ENCODE data around the gene VGF.

VGF gene

DNA sequence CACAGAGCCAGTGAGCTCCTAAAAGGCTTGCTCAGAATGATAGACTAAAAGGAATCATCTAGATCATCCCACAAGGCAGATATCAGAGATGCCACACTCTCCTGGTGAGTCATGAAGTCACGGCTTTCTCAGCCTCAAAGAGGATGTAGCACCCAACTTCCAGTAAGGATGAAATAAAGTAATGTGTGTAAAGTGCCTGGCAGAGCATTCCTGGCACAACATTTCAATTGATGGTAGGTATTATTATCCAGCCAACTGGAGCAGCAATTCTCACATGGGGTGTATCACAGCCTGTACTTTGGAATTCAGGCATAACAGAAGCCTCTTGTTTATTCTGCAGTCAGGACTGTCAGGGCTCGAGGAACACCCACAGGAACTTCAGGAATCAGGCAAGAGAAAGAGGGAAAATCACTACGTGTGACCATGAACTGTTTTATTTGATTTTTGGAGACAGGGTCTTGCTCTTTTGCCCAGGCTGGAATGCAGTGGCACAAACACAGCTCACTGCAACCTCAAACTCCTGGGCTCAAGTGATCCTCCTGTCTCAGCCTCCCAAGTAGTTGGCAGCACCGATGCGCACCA, 20.0 kb upstream of the VGF start:
- no peak for DNase-seq

DNA sequence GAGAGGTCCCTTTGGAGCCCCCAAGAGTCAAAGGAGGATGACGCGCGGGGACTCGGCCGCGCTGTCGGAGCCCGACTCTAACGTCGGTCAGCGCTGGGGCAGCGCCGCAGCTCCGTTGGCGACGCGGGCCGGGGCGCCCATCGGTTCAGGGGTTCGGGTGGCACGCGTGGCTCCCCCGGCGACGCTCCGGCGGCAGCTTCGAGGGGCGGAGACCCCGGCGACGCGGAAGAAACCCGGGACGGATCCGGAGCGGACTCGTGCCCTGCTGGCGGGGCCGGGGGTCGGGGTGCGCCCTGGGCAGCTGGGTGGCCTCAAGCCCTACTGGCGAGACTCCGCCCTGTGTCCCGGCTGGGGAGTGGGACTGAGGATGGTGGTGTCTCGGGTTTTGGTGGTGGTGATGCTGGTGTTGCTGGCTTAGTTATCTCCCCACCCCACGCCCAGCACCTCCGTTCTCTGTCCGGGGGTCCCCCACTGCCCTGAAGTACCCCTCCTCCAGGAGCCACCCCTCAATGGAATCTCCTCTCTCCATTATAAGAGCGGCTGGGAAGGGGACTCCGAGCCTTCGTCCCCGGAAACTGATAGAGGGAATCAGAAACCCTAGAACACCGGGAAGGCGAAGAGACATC, 14.9 kb upstream of the VGF start, which contains the start of gene NAT16:
Gene NAT16, minus strand, starts transcription at position 164 of the 626 bp plus-strand sequence. CDS start 5,486 bp downstream, outside the sequence.
- no peak for DNase-seq

DNA sequence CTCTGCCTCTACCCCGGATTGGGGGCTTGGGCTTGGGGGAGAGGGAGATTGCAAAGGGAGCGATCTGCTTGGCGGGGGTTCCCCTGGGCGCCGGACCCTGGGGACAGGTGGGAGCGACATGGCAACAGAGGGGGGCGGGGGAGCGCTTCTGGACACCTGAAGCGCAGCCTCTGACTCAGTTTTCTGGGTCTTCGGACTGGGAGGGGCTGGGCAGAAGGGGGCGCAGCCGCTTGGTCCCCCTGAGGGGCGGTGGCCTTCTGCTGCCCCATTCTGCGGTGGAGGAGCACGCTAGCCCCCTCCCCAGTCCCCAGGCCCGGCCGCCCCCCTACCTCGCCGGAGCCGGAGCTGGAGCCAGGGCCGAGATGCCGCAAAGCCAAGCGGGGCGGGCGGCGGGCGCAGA, 14.3 kb upstream of the VGF start:
- no peak for DNase-seq

DNA sequence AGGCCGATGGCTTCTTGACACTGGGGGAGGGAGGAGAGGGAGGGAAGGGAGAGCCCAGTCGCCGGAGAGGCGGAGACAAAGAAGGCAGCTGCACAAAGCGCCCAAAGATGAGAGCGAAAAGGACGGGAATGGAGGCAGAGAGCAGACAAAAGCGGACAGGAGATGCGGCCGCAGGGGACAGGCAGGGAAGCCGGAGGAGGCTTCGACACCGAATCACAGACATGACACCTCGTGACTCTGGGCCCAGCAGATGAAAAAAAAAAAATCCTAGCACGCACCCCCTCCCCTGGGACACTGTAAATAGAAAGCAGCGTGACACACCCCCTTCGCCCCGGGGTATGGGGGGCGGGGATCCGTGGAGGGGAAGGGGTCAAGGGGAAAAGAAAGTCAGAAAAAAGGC, 13.7 kb upstream of the VGF start:
- DNase-seq, result no peak

DNA sequence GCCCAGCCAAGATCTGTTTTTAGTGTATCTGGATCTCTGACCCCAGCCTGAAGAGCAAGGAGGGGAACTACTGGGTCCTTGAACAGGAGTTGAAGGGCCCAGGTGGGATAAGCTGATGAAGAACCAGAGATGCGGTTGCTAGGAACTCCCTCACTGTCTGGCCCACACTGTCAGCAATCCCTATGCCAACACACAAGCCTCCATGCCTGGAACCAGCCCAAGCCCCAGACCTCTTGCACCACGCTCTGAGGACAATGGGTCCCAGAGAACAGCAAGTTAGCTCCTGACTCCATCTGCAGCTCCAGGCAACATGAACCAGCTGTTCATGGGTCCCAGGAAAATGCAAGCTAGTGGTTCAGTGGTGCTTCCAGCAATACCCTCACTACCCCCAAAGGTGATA, 12.3 kb upstream of the VGF start:
- no peak for DNase-seq

DNA sequence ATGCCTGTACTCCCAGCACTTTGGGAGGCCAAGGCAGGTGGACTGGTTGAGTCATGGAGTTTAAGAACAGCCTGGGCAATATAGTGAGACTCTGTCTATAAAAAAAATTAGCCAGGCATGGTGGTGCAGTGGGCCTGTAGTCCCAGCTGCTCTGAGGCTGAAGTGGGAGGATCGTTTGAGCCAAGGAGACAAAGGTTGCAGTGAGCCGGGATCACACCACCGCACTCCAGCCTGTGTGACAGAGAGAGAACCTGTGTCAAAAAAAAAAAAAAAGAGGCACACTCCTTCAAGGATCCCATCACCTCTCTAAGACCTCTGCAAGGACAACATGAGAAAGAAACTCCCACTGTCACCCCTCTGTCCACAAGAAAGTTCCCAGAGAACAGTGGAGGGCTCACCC, 10.3 kb upstream of the VGF start:
- DNase-seq, result no peak

DNA sequence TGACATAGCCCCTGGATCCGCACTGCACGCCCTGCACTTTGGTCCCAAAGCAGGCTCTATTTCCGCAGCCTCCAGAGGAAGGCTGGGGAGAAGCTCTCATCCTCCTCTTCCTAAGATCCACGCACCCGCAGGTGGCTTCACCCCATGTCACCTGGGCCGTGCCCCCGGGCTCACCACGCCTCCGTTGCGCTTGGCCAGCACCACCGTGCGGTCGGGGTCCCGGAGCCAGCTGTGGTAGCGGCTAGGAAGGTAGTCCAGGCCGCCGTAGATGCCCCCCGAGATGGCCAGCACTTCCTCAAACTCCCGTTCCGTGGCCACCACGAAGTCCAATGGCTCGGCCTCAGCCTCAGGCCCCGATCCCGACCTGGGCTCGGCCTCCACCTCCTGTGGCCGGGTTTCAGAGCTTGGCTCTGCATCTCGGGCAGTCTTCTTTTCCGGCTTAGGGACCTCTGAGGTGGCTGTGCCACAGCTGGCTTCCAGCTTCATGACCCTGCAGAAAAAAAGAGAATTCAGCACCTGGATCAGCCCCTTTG, 9.0 kb upstream of the VGF start:
- no peak for DNase-seq

DNA sequence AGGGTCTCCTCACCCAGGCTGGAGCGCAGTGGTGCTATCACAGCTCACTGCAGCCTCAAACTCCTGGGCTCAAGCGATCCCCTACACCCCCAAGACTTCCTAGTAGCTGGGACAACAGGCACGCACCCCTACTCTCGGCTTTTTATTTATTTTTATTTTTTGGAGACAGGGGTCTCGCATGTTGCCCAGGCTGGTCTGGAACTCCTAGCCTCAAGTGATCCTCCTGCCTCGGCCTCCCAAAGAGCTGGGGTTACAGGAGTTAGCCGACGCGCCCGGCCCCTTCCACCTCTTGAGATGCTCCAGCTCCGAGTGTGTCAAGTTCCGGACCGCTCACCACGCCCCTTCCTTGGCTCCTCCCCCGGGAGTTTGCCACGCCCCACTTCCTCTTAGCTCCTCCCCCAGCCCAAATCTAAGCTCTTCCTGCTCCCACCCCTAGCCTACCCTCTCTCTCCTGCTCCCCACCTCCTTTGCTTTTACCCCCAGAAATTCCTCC, 8.4 kb upstream of the VGF start:
- no peak for DNase-seq

DNA sequence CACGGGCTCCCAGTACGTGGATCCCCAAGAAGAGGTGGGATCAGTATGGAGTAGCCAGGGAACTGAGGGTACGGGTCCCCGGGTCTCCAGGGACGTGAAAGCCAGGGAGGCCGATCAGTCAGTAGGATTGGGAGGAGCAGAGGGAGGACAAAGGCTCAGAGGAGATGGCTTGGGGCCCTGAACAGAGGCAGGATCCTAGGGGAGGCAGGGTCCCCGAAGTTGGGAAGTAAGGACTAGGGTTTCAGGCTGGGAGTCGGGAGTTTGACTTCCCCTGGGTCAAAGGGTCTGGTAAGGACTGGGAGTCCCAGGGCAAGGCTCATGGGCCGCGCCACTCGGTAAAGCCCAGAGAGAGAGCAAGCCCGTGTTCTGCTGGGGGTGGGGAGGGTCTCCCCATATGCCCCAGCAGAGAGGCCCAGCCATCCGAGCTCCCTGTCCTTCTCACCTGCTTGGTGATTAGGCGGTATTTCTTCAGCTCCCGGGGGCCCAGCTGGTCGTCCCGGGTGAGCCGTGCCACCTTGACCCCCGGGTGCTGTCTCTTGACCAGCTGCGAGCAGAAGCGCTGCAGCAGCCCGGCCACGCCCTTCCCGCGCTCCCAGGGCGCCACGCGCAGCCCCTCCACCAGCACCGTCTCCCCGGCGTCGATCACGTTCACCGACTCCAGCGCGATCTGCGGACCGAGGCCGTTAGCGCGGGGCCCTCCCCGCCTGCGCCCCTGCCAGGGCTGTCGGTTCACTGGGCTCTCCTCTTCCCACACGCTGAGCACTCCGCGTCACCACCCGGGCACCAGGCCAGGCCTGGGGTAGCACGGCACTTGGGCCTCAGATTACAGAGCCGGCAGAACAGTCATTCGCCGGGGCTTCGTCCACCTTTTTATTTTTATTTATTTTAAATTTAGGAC, 7.7 kb upstream of the VGF start:
- no peak for DNase-seq

DNA sequence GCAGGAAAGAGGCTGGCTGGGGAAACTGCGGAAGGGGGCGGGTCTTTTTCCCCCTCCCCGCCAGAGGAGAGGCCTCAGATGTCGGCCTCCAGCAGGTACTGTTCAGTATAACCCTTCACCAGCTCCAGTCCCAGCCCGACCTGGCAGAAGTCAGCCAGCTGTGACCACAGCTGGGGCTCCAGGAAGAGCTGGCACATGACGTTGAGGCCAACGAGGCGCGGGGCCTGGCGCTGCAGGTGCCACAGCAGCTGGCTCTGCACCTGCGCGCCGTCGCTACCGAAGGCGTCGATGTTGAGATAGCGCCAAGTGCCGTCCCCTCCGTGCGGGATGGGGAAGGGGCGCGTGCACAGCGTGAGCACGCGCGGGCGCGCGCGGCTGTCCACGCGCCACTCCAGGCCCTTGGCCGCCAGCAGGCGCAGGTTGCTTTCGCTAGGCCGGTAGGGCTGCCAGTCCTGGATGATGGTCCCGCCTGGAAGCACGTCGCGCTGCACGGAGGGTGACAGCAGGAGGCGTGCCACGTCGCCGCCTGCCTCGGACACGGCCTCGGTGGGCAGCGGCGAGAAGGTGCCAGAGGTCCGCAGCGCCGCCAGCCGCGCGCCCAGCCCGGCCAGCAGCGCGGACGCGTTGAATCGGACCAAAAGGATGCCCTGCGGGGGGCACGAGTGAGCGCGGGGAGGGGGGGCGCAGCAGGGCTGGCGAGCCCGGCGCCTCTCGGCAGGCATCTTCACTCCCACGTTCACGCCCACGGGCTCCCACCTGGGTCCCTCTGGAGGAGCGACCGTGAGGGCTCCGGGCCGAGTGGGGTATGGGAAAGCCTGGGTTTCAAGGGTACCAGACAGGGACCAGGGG, 6.9 kb upstream of the VGF start:
- no peak for DNase-seq

DNA sequence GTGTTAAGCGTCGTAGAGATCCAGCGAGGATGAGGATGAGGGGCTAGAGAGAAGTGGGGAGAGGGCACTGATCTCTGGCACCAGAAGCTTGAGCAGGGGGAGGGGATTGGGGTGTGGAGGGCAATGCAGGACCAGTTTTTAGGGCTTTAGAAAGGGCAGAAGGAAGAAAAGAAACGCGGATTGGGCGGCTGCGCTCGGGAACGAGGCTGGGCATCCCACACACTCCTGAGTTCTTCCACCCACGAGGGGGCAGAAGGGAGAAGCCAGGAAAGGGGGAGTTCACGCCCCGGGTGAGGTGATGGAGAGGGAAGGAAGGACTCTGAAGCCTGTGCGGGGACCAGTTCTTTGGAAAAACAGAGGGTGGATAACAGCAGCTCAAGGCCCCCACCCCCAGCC, 6.1 kb upstream of the VGF start:
- no peak for DNase-seq

DNA sequence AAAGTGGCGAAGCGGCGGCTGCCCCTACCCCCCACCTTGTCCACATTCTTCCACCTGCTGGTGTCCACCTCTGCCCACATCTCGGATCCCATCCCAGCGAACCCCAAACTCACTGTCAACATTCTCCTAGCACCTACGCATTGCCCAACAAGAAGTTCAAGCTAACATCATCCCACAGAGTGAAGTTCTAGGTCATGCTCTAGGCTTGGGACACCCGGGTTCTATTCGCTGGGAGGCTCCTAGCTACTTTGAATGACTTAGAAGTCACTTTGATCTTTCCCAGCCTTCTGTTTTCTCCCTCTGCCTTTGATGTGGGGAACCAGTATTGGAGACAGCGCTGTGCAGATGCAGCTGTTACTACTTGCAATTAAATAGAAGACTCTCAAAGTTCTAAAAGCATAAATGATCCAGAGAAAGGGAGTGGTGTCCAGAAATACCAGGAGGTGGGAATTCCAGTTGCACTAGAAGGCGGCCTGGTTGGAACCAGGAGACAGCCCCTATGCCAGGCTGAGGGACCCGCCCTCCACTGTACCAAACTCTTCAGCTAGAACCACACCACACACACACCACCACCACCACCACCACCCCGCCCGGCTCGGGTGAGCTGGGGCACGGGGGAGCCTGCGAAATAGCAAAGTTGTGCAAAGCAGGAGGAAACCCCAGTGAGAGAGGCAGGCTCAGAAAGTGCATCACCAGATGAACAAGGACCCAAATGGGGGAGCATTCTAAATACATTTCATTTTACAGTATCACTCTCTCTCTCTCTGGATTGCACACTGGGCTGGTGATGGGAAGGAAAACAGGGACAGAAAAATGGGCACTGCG, 5.5 kb upstream of the VGF start:
- DNase-seq, result no peak

DNA sequence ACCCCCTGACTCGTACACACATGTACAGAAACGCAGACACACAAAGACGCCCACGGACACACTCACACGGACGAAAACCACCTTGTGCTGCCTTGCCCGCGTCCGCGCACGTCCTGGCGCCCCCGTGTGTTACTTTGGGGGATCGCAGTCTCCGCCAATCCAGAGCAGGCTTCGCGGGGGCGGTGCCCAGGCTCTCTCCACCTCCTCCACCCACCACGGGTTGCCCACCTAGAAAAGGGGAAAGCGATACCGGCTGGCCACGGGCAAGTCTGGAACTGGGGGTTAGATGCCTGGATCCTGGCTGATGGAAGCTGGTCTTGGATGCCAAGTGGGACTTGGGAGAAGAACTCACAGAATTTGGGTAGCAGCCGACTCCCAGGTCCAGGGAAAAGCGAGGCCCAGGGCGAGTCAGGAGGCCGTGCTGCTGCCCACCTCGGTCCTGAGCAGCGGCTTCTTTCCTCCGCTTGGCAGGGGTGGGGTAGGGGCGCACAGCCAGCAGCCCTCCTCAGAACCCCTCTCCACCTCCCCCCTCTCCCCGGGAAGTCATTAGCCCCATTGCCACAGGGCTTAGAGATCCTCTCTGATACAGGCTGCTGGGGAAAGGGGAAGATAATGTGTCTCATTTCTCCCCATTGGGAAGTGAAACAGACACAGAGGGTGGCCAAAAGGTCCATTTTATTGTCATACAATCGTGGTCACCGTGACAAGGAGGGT, 4.6 kb upstream of the VGF start:
- no peak for DNase-seq

DNA sequence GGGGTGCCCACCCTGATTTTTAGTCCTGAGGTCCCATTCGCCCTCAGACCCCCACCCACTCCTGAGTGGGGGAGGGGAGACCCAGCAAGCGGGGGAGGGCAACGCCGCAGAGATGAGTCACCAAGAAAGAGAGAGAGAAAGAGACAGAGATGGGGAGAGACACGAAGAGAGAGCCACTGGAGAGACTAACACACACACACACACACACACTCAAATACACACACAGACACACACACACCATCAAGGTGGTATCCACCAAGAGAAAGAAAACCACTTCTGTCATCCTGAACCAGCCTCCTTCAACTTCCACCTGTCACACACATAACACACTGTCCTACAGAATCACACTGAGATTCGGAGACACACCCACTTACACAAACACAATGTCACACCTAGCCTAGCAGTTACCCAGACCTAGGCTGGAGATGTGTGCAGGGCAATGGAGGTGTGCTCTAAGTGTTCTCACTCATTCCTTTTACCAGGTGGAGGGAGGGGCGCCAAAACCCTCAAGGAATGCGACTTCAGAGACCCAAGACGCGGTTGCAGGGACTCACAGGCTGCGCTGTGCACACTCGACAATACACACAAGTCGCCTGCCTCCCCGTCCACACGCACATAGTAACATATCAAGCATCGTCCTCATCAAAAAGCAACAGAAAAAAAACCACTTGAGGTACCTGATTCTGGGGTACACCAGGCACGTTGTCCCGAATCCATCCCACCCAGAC, 3.9 kb upstream of the VGF start:
- DNase-seq, result no peak

DNA sequence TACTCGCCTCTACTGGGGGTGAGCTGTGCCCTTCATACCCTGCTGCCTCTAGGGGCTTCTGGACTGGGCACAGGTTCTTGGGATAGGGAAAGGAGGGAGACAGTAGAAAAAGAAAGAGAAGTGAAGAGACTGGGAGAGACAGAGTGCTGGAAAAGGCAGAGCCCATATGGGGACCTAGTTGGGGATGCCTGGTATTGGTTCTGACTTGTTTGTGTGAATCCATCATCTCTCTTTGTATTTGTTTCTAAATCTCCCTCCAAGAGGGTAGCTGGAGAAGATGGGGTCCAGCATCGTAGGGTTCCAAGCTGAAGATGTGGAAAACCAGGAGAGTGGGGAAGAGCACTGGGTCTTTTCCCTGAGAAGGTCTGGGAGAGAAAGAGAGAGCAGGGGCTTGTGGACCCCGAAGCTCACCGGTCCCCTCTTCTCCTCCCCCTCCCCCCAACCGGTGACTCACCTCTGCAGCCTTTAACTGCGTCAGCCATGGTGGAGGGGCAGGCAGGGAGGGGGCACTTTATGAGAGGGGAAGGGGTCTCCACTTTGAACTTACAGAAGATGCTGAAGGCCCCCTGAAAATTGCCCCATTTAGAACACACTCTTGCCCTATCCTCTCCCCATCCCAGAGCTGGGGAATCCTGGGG, 3.2 kb upstream of the VGF start:
- DNase-seq, result no peak

DNA sequence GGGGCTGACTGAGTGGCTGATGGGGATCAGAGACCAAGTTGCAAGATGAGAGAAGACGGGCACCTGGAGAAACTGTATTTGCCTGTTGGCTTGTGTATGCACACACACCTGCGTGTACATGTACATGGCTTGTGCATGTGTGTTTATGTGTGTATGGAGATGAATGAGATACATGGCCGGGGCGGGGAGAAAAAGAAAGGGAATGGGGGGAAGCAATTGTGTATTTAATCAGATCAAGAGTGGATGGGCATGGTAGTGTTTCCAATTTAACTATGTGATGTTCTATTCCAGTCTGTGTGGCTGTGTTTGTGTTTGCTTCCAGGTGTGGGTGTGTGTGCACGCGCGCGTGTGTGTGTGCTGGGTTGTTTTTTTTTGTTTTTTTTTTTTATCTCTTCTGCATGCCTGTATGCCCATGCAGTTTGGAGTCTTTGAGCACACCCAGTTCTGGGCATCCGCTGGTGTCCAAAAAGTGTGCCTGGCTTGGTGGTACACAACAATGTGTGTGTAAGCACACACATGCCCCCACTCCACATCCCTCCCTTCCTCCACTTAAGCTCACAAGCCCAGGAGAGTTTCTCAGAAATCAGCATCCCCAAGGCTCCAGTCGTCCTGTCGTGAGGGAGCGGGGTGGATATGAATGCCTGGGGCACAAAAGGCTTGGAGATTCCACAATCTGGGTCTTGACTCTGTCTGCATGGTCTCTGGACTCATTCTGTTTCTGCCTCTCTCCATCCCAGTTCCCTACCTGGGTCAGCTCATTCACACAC, 2.5 kb upstream of the VGF start:
- DNase-seq, result no peak

DNA sequence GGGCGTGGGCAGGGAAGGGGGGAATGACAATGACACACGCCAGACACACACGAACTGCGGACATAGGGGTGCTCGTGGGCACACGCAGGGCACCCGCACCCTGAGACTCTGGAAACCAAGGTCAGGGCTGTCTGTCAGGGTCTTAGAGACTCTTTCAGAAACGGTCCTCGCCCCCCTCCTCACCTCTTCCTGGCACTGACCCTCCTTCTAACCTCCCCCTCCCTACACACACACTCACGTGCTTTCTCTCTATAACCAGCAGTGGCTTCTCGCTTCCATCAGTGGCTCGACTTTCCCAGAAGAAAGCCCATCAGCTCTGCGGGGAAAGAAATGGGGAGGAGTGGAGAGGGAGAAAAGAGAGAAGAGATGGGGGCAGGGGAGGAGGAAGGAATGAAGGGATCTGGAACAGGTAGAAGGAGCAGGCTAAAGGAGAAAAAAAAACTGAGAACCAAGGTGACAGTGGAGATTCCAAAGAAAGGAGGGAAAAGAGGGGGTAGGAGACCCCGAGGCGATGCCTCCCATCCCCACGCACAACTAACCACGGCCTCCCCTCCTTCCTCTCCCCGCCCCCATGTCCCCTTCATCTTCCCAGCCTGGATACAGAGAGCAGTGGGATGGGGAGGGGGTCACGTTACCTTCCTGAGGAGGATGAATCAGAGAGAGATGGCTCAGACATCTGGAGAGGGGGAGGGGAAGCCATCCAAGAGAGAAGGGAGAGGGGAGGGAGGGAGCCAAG, 1.7 kb upstream of the VGF start:
- no peak for DNase-seq

DNA sequence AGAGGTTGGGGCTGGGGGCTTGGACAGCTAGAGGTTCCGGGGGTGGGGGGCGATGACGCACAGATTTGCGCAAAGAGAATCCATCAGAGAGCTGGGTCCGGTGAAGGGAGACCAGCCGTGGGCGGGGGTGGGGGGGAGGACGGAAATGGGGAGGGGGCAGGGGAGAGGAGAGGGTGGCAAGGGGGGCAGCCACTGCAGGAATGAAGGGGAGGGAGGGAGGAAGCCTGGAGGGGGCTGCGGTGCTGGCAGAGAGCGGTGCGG, 1.2 kb upstream of the VGF start:
- no peak for DNase-seq

Data from cerebellar nuclear complex (tissue), 1 donor.